Measurements from ENCODE around the gene EVI2A.

- TF ChIP-seq POLR2A (IDR thresholded peaks at IDR 0.05; ENCODE audit: low read length): no peak
- no peak for TF ChIP-seq GATA1 (IDR thresholded peaks at IDR 0.05; ENCODE audit: low read depth, low read length)
Observed at GRCh38 chr17:31274252-31274651, 47.2 kb downstream of the EVI2A start.

All from erythroblast (primary cell).